CD4-positive, alpha-beta T cell treated with Interleukin-10 for 1 hour (primary cell): ENCODE measurements around the gene ALKBH4.
"Not testable (repeated sequence)": the region's sequence is repeated elsewhere in the genome, so short reads cannot be mapped to it uniquely, and the experiment has no call there.

ENCODE experiments used
- DNase-seq: peaks from one replicate; pipeline ENCODE4 v3.0.0-alpha.2; 2020

The ALKBH4 gene

GRCh38 chr7:102454932-102455331 is 9.7 kb downstream of the ALKBH4 start:
- DNase-seq, result not testable (repeated sequence)

GRCh38 chr7:102454468-102454867 is 10.2 kb downstream of the ALKBH4 start:
- DNase-seq, result no peak

- DNase-seq, result no peak
These were observed 11.3 kb downstream of the ALKBH4 start for GRCh38 chr7:102453319-102453718.

- DNase-seq, result no peak
These were observed 12.2 kb downstream of the ALKBH4 start for GRCh38 chr7:102452451-102452850.

- no peak for DNase-seq
These were observed 13.2 kb downstream of the ALKBH4 start for GRCh38 chr7:102451371-102452054.

GRCh38 chr7:102450242-102450641 is 14.4 kb downstream of the ALKBH4 start:
- peak; percentile 67 for DNase-seq

- DNase-seq, result no peak
These were observed 15.5 kb downstream of the ALKBH4 start for GRCh38 chr7:102449136-102449535.

- no peak for DNase-seq
These were observed 17.4 kb downstream of the ALKBH4 start for GRCh38 chr7:102447311-102447710.

- DNase-seq, result no peak
These were observed 18.1 kb downstream of the ALKBH4 start for GRCh38 chr7:102446387-102447156.

- no peak for DNase-seq
These were observed 19.0 kb downstream of the ALKBH4 start for GRCh38 chr7:102445674-102446071.

- DNase-seq, result no peak
These were observed 19.5 kb downstream of the ALKBH4 start for GRCh38 chr7:102444961-102445673.

GRCh38 chr7:102439963-102440795 is 24.5 kb downstream of the ALKBH4 start:
- no peak for DNase-seq

GRCh38 chr7:102436118-102436517 is 28.5 kb downstream of the ALKBH4 start:
- no peak for DNase-seq

- DNase-seq, result peak; percentile 32
These were observed 30.6 kb downstream of the ALKBH4 start for GRCh38 chr7:102434039-102434486.

- peak; percentile 90 for DNase-seq
These were observed 31.2 kb downstream of the ALKBH4 start, which contains the start of gene ORAI2 for GRCh38 chr7:102433219-102434038. TSS of gene ORAI2 (plus strand) at chr7:102433575. CDS start at chr7:102438957, 5,382 bp downstream.

GRCh38 chr7:102432442-102433218 is 32.0 kb downstream of the ALKBH4 start:
- DNase-seq, result no peak

- peak; percentile 81 for DNase-seq
These were observed 32.9 kb downstream of the ALKBH4 start for GRCh38 chr7:102431617-102432298.

GRCh38 chr7:102429141-102429899 is 35.3 kb downstream of the ALKBH4 start:
- no peak for DNase-seq

- DNase-seq, result no peak
These were observed 37.7 kb downstream of the ALKBH4 start for GRCh38 chr7:102427019-102427405.
